HG03025 (cell line): ENCODE data around the gene DDX60.
A peak's percentile ranks its signal among the peaks of the same experiment; 100 is the strongest.
"Not testable (repeated sequence)": the region's sequence is repeated elsewhere in the genome, so short reads cannot be mapped to it uniquely, and the experiment has no call there.

ENCODE experiments used
- ATAC-seq: cut with Tn5 transposase; IDR thresholded peaks from one replicate; pipeline ENCODE4 v1.9.1; 2021; ENCODE audit warnings: mild to moderate bottlenecking, moderate library complexity; ENCODE audit not compliant: unreplicated experiment, low FRiP score

The DDX60 gene, protein sequence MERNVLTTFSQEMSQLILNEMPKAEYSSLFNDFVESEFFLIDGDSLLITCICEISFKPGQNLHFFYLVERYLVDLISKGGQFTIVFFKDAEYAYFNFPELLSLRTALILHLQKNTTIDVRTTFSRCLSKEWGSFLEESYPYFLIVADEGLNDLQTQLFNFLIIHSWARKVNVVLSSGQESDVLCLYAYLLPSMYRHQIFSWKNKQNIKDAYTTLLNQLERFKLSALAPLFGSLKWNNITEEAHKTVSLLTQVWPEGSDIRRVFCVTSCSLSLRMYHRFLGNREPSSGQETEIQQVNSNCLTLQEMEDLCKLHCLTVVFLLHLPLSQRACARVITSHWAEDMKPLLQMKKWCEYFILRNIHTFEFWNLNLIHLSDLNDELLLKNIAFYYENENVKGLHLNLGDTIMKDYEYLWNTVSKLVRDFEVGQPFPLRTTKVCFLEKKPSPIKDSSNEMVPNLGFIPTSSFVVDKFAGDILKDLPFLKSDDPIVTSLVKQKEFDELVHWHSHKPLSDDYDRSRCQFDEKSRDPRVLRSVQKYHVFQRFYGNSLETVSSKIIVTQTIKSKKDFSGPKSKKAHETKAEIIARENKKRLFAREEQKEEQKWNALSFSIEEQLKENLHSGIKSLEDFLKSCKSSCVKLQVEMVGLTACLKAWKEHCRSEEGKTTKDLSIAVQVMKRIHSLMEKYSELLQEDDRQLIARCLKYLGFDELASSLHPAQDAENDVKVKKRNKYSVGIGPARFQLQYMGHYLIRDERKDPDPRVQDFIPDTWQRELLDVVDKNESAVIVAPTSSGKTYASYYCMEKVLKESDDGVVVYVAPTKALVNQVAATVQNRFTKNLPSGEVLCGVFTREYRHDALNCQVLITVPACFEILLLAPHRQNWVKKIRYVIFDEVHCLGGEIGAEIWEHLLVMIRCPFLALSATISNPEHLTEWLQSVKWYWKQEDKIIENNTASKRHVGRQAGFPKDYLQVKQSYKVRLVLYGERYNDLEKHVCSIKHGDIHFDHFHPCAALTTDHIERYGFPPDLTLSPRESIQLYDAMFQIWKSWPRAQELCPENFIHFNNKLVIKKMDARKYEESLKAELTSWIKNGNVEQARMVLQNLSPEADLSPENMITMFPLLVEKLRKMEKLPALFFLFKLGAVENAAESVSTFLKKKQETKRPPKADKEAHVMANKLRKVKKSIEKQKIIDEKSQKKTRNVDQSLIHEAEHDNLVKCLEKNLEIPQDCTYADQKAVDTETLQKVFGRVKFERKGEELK (N-terminal part only)

DNA sequence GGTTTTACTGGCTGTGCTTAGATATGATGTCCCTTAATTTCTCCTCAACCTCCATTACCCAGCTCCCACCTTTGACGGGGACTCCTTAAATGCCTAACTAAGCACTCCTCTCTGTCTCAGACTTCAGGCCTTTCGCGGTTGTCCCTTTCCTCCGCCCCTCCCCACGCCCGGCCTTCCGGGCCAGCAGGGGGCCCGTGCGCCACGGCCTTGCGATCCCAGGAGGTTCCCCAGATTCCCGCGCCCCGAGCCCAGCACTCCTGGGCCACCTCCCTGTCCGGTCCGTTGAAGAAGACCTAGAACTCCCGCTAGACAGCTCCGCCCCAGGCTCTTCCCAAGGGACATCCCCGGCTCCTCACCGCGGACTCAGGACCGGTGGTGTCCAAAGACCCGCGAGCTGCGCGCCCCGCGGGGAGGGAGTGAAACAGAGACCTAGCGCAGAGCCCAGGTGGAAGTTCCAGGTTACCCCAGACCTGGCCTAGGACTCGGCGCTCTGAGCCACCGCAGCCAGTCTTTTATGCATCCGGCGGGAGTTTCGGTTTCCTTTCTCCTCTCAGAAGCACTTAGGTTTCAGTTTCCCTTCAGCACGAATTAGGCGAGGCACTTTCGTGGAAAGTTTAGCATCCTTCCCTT lies at the start of gene DDX60:
Gene DDX60 (minus strand): TSS at position 487 of the 630 bp plus-strand sequence. CDS start 7,493 bp downstream, outside the sequence.
- ATAC-seq: peak; percentile 99

DNA sequence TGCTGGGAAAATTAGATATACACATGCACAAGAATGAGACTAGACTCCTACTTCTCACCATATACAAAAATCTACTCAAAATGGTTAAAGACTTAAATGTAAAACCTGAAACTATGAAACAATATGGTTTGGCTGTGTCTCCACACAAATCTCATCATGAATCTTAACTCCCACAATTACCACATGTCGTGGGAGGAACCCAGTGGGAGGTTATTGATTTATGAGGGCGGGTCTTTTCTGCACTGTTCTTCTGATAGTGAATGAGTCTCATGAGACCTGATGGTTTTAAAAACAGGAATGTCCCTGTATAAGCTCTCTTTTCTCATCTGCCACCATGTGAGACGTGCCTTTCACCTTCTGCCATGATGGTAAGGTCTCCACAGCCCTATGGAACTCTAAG lies 48.5 kb upstream of the DDX60 start:
- ATAC-seq: no peak

DNA sequence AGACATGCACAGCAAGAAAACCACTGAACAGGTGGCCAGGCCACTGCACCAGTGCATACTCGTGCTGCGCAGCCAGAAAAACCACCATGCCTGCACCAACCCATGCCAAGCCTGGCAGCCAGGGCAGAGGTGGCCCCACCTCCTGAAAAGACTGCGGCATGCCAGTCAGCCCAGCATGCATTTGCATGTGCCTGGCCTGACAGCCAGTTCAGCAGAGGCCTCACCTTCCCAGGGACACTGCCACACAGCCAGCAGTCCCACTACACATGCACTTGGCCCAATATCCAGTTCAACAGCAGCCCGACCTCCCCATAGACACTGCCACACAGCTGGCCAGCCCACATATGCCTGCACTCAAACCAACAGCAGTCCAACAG lies 43.5 kb upstream of the DDX60 start:
- peak; percentile 19 for ATAC-seq

DNA sequence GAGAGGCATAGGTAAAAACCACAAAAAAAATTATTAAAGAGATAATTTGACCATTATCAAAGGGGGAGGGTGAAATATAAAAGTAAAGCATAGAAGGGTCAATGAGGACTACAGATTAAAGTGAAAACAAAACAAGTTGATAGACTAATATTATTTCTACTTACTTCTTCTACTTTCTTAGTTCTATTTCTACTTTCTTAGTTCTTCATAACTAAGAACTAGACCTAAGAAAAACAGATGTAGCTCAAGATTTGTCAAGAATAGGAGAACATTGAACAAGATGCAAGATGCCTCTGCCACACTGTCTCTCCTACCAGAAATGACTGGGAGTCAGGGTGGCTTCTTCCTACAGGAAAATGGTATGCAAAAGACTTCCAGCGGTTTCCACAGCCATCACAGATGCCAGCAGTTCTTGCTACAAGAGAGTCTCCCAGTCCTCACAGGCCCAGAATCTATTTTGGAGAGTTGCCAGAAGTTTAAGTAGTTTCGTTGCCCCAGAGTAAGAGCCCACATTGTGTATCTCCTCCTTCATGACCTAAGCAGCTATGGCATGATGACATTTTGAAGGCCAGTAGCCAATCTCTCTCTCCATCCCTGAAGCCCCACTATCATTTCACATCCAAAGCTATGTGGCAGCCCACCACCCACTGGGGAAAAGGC lies 42.9 kb upstream of the DDX60 start:
- peak; percentile 68 for ATAC-seq

DNA sequence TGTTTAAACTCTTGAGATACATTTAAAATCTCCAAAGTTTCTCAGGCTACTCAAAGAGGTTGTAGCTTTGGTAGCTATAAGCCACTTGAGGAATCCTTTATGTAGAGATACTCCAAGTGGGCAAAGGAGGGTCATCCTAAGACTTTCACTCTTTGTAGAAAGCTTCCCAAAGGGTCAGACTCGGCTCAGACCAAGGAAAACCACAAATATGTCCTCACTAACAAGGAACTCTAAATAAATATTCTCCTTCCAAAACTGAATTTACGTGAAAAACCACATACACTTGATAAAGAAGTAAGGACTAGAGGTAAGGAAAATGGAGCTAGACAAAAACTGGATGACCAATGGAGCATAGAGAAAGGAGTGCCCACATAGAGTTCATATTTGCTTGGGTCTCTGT lies 41.7 kb upstream of the DDX60 start:
- no peak for ATAC-seq

DNA sequence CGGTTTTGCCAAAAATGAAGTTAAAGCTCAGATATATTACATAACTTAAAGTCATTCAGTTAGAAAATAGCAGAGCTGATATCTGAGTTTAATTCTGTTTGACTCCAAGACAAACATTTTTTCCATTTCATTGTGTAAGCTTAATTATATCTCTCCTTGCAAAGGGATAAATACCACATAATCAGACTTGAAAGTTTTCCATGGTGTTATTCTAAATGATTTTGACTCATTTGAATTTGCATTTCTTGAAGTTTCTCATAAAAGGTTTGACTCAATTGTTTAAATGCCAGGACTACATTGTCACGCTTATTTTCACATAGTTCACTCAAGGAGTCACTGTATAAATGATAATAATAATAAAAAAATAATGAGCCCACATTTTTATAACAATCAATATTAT lies 39.4 kb upstream of the DDX60 start:
- ATAC-seq: no peak

DNA sequence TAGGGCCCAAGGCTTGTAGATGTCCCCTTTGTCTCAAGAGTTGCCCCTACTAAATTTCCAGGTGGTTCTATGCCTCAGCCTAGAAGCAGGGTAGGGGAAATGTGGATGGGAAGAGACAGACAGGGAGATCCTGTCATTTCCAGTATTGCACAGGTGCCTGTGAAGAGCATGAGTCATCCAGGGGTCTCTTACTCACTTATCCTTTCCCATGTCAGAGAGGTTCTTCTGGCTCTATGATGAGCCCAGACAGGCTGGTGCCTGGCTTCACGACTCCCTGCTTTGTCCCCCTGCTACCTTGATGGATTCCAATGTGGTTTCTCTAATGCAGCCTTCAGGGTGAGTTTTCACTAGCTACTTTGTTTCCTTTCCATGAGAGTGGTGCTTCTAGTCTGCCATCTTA lies 35.2 kb upstream of the DDX60 start:
- no peak for ATAC-seq

DNA sequence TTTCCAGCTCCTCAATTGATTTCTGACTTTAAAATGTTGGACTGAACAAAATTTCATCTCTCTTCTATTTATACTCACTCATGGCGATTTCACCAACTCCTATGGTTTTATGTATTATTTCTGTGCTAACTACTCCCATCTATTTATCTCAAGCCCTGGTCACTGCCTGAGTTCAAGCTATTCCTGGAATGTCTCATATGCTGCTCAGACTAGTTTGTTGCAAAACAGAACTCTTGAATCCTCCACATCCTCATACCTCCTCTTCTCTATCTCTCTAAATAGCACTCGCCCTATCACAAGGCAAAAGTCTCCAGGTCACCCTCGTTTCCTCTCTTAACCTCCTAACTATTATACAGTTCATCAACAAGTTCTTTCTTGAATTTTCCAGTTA lies 19.0 kb upstream of the DDX60 start:
- no peak for ATAC-seq

DNA sequence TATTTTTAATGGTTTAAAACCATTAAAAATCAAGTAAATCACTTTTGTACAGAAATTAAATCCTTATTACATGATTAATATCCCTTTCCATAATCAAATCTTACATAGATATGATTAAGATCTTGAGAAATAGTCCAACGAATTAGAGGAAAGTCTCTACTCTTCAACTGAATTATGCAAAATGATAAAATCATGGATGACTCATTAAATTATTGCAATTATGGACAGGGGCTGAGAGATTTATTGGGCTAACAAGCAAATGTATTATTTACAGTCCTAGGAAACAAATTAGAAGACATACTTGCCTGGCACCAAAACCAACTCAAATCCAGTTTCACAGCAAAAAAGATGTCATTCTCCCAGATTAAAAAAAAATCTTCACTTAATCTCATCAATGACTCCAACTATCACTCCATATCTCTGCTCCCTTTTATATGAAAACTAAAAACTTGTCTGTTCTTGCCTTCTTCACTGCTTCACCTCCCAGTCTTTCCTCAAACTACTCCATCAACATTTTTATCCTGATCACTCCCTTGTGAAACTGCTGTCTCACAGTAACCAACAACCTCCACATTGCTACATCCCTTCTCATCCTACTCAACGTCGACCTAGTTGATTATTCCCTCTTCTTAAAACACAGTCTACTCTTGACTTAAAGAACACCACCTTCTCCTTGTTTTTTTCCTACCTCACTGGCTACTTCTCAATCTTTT lies 18.4 kb upstream of the DDX60 start:
- ATAC-seq: no peak

DNA sequence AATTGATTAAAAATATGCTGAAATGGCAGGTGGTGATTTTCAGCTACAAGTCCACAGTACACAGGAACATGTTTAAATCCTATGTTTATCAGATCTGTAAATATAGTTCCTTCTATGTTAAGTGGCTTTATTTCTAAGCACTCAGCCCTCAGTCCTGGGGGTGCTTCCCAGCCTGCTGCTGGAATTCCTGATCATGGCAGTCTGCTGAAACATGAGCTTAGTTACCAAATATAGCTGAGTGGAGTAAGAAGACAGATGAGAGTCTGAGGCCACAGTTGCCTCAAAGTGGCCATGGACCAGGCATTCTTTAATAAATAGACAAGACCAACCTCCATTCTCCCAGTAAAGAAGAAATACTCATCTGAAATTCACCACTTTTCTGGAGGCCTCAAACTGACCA lies 17.1 kb upstream of the DDX60 start:
- ATAC-seq: no peak

DNA sequence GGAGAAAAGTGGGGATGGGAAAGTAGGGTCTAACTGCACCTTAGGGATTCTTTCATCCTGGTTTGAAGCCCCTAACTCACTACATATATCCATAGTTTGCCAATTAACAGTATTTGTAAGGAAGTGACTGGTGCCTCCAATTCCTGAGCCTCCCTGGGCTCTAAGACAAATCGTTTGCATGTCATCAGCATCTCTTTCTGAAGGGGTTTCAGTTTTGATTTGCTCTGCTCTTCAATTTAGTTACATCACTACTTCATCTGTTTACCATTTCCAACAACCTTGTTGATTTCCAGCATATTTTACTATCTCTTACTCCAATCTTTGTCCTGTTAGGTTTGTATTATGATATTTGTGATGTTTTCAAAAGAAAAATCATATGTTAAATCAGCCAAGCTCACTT lies 15.5 kb upstream of the DDX60 start:
- no peak for ATAC-seq

DNA sequence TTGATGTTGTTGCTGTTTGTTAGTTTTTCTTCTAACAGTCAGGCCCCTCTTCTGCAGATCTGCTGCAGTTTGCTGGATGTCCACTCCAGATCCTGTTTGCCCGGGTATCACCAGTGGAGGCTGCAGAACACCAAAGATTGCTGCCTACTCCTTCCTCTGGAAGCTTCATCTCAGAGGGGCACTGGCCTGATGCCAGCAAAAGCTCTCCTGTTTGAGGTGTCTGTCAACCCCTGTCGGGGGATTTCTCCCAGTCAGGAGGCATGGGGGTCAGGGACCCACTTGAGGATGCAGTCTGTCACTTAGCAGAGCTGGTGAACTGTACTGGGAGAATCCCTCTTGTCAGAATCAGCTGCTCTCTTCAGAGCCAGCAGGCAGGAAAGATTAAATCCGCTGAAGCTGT lies 12.0 kb upstream of the DDX60 start:
- ATAC-seq: not testable (repeated sequence)

DNA sequence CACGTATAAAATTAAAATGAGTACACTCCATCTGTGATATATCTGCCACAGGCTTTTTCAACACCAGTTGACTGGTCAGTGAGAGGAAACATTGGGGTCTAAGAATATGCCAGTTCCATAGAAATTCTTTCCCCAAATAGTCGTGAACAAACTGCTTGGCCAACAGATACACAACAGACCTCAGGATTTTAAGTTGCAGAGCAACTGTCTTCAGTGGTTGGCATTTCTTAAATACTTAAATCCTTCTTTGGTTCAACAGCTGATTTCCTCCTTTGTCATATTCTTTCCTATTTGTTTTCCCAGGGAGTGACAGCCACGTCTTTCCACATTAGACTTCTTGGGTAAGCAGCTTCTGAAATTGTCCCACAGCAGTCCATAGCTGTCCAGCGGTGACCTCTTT lies 7.0 kb upstream of the DDX60 start:
- ATAC-seq: no peak

DNA sequence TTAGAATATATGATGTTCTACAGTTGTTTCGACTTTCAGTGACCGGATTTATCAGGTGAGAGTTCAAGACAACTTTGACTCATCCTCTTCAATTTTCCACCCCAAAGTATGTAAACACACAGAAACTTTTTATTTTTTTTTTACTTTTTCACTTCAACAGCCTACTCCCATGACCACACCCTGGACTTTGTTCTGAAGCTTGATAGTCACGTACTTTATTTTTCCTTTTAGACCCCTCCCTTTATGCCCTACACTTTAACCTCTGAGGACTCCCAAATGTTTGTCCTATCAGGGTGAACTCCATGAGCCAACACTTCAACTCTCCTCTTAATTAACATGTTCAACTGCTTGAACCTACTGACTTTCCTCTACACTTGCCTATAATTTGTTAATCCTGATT lies 2.5 kb upstream of the DDX60 start:
- ATAC-seq: no peak

DNA sequence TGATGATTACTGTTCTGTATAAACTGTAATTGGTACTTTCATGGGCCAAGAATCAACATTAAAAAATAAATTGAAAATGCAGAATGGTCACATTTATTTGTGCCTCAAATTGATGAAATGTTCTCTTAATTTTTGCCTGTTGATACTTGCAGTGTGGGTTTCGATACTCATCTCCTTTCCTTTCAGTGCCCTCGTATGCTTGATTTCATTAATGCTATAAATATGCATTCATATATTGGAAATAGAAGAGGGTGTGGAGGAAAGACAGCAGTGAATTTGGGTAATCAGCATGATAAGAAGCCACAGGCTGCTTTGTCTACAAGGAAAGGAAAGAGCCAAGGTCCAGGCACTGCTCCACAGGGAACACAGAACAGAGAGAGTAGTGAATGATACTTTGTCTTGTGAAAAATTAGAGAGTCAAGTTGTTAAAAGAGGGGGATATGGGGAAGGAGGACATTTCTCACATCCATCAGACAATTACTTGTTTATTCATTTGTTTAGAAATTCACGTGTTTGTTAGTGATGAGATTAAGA lies 1.0 kb upstream of the DDX60 start:
- no peak for ATAC-seq

DNA sequence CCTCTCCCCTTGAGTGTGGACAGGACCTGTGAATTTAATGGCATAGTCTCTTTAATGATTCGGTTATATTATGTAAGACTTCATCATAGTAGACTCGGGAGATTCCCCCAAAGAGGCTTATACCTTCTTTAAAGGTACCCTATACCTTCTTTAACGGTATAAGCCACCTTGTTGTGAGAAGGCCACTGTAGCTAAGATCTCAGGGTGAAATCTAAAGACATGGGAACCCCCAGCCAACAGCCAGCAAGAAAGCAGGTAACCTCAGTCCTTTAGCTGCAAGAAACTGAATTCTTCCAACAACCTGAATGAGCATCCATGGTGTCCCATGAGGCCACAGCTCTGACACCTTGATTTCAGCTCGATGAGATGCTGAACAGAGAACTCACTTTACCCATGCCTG lies 931 bp downstream of the DDX60 start:
- ATAC-seq: no peak

DNA sequence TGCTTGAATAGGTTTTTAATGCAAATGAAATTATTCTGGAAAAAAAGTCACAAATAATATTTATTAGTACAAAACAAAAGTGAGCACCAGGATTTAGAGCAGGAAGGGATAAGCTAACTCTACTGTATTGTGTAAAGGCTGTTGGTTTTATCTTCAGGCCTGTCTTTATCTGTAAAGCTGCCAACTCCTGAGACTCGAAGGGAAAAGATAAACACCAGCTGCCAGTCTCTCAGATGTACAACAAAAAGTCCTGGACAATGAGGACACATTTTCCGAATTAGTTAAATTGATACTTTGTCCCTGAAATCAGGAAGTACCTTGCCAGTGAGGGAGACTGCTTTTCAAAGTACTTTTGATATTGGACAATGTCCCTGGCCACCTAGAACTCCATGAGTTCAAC lies 8.8 kb downstream of the DDX60 start:
- no peak for ATAC-seq

DNA sequence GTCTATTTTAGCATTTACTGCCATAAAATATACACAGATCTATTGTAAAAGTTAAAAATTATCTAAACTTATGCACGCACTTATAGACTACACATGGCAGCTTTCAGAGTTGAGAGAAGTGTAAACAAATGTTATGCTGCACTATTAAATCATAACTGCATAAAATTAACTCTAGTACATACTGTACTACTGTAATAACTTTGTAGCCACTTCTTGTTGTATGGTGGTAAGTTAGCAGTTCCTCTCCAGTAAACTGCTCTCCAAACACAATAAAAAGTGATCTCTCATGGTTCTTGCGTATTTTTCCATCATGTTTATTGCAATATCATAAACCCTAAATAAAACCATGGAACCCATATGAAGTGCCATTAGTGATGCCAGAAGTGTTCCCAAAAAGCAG lies 9.6 kb downstream of the DDX60 start:
- ATAC-seq: no peak

DNA sequence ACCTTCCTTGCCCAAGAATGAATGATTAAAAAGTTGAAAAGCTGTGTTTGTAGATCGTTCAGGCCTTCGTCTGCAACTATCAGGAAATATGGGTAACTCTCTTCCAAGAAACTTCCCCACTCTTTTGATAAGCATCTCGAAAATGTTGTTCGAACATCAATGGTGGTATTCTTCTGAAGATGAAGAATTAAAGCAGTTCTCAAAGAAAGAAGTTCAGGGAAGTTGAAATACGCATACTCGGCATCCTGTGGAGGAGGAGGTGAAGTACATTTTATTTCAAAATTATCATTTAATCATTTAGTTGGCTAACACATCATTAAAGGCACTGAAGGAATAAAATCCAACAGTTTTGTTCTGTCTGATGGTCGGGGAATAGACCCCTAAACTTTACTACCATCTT lies 12.1 kb downstream of the DDX60 start:
- no peak for ATAC-seq
